GM18517 (cell line): ENCODE results near the gene COMMD7.
A peak's percentile ranks its signal among the peaks of the same experiment; 100 is the strongest.

Experiments
- ATAC-seq: cut with Tn5 transposase; IDR thresholded peaks from one replicate; pipeline ENCODE4 v1.9.1; 2021; ENCODE audit warnings: mild to moderate bottlenecking, moderate library complexity; ENCODE audit not compliant: unreplicated experiment

The COMMD7 gene

DNA sequence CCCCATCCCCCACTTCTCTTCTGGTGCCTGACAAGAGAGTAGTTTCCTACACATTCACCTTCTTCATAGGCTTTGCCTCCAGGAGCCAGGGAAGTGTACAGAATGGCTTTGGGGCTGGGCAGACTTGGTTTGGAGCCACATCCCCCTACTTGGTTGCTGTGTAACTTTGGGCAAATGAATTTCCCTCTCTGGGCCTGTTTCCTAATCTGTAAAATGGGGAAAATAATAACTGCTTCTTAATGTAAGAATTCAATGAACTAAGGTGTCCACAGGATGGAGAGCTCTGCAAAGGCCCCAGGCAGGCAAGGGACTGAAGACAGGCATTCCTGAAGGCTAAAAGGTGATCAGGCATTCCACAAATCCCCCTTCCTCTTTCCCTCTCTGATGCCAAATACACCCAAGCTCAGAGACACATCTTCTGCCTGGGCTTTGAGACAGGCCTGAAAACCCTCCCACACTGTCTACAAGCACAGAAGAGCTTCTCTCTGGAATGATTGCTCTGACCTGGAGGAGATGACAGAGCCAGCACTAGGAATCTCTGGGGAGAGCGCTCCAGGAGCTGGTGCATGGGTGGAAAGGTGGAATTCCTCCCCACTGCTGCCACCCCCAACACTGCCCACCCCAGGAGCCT is 62.6 kb downstream of the COMMD7 start:
- ATAC-seq = no peak

- ATAC-seq = no peak
Observed at GRCh38 chr20:32678948-32679347, 64.3 kb downstream of the COMMD7 start.

DNA sequence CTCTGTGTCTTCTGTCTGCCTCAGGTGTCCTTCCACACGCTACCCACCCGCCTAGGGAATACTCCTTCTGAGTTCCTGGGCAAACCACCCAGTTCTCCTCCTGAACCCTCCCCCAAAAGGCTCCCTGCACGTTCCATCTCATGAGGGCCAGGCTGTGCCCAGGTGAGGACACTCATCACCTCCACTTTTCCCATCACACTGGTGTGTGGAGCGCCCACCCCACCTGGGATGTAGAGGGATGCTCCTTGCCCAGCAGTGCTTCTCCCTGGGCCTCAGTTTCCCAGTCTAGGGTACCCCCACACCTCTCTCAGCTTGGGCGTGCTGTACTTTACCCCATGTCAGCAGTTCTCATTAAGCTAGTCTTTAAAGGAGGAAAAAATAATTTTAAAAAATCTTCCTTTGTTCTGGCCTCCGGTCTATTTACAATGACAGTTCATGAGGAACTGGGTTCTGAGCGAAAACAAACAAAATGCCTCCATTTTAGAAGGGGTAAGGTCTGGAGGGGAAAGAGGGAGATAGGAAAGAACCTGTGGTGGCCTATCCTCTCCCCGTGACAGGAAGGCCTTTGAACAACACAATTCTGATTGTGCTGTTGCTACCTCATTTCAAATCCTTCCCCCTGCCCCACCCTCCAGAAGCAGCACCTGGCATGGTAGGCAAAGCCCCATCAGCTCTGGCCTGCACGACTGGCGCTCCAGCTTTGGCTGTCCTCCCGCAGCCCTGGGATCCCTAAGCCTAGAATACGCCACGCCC is 67.9 kb downstream of the COMMD7 start:
- ATAC-seq = no peak

DNA sequence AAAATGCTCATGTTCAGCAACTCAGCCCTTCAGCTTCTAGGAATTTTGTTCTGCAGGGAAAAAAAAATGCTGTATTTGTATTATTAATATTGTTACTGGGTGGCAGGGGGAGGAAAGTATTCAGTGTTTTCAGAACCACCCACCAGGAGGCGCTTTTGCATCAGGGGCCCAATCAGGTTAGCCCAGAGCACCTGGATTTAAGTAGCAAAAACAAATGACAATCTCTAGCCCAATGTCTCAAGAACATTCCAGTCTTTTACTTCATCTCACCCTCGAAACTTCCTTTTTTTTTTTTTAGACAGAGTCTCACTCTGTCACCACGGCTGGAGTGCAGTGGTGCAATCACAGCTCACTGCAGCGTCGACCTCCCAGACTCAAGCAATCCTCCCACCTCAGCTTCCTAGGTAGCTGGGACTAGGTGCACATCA is 68.9 kb downstream of the COMMD7 start:
- ATAC-seq = no peak

DNA sequence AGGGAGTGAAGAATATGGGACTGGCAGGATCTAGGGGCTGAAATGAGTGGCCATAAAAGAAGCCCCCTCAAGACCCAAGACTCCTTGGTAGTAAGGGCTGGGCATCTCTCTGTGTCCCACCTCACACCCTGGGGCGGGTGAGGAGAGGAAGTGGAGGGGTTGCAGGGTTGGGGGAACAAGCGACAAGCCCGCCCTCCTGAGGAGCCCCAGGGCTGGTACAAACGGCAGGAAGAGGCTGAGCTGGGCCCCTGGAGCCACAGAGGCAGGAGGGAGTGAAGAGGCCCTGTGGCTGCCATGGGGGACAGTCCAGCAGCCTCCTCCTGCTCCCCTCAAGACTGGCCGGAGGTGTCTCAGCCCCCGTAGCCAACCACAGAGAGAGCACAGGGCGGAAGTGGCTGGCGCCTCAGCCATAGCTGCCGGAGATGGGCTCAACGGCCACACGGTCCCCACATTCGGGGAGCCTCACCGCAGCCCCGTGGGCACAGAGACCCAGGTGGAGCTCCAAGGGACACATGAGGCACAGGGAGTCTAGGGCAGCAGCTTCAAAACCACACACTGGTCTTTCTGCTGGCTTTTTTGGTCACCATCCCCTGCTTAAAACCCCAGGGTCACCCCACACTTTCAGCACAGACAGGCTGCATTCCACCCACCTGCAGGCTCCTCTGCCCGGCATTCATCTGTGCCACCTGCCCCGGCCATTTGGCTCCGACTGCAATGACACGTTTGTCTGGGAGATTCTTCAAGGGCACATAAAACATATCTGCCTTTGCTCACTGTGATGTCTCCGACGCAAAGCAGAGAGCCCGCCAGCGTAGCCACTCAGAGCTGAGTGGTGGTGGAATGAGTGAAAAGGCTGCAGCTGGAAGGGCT is 70.0 kb downstream of the COMMD7 start:
- ATAC-seq = no peak

DNA sequence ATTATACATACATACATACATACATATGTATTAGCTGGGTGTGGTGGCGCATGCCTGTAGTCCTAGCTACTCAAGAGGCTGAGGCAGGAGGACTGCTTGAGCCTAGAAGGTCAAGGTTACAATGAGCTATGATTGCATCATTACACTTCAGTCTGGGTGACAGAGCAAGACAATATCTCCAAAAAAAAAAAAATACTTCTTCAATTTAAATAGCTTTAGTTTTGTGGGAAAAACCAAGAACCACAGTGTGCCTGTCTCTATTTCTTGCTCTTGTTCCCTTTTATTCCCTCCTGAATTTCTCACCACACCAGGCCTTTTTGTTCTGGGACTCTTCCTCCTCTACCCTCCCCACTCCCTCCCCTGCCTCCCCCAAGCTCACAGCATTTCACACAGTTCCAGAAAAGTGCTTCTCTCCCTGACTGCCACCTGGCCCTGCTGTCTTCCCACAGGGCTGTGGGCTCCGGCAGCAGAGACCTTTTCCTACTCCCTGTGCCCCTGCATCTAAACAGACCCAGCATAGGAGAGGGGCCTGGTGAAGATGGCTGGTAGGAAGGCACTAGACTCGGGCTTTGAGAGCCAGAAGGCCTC is 70.8 kb downstream of the COMMD7 start:
- no peak for ATAC-seq

DNA sequence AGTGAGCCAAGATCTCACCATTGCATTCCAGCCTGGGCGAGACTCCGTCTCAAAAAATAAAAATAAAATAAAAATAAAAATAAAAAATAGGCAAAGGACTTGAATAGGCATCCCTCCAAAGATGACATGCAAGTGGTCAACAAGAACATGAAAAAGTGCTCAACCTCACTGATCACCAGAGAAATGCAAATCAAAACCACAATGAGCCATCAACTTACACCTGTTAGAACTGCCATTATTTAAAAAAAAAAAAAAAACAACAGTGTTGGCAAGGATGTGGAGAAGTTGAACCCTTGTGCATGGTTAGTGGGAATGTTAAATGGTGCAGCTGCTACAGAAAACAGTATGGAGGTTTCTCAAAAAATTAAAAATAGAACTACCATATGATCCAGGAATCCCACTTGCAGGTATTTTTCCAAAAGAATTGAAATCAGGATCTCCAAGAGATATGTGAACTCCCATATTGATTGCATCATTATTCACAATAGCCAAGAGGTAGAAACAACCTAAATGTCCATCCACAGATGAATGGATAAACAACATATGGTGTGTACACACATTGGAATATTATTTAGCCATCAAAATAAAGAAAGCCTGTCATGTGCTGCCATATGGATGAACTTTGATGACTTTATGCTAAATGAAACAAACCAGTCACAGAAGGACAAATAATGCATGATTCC is 72.4 kb downstream of the COMMD7 start:
- peak; percentile 79 for ATAC-seq

DNA sequence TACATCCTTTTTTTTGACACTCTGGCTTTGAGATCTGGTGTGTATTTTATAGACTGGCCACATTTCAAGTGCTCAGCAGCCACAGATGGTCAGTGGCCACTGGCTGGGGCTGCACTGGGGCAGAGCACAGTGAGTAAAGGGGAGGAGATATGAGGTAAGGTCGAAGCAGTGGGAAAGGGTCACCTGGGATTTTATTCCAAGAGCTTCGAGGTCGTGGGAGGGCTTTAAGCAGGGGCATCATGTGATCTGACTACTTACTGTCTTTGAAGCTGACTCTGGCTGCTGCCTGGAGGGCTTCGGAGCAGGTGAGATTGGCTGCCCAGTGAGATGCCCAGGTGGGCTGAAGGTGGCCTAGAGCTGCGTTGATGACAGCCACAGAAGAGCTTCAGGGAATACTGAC is 76.2 kb downstream of the COMMD7 start:
- ATAC-seq = no peak

DNA sequence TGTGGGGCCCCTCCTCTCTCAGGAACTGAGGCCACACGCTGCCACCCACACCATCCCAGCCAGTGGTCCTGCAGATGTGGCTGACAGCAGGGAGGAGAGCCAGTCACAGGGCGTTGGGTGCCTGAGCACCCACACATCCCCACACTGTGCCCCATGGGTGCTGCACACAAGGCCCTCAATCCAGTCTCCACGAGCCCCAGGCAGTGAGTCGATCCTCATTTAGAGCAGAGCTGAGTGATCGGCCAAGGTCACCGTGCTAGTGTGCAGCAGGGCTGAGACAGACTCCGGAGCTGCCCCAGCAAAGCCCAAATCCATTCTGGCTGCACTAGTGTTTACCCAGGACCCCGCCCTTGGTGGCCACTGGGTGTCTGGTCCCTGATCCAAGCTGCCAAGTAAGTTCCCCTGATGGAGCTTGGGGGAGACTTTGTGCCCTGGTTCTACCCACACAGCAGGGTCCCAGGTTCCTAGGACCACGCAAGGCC is 78.5 kb downstream of the COMMD7 start:
- no peak for ATAC-seq

DNA sequence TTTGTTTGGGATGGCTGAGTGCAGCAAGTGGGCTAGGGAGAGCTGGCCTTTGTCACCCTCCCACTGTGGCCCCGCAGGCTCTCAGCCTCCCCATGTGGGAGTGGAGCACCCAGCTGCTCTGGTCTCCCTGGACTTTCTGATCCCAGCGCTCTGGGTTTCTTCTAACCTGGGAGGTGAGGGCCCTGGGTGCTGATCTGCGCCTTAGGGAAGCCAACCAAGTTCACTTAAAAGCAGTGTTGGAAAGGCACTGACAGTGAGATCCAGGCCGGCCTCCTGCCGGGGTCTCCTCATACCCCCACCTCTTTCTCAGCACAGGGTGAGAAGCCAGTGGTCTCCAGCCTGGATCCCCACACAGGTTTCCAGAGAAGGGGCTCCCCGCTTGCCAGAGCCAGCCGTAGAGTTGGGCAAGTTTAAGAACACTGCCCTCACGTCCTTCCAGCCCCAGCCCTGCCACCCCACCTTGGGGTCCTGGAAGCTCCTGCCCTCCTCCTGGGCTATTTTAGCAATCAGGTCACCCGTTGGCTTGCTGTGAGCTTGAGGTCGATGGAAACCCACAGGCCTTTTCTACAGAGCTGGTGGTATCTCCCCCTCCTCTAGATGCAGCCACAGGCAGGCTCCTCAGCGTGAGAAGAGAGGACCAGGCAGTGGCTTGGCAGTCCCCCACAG is 79.1 kb downstream of the COMMD7 start:
- no peak for ATAC-seq

DNA sequence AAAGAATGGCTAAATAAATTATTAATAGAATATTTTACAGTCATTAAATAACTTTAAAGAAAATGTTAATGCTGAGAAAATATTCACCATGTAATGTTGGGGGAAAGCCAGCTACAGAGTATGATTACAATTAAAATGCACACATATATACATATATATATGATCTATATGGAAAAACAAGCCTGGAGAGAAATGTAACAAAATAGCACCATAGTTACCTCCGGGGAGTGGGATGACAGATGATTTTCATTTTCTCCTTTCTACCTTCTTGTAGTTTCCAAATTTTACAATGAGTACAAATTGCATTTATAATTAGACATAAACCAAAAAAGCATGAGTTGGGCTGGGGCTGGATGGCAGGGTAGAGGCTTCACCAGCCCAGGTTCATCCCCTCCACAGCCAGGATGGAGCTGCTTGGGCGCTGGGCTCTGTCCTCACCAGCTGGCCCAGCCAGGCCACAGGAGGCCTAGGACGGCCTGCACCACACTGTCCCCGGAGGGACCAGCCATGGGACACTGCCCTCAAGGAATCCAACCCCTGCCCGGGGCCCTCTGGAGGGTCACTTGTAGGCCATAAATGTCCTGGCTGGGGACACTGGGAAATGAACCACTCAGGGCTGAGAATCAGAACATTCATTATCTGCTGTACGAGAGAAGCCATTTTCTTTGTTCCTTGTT is 79.8 kb downstream of the COMMD7 start:
- no peak for ATAC-seq

DNA sequence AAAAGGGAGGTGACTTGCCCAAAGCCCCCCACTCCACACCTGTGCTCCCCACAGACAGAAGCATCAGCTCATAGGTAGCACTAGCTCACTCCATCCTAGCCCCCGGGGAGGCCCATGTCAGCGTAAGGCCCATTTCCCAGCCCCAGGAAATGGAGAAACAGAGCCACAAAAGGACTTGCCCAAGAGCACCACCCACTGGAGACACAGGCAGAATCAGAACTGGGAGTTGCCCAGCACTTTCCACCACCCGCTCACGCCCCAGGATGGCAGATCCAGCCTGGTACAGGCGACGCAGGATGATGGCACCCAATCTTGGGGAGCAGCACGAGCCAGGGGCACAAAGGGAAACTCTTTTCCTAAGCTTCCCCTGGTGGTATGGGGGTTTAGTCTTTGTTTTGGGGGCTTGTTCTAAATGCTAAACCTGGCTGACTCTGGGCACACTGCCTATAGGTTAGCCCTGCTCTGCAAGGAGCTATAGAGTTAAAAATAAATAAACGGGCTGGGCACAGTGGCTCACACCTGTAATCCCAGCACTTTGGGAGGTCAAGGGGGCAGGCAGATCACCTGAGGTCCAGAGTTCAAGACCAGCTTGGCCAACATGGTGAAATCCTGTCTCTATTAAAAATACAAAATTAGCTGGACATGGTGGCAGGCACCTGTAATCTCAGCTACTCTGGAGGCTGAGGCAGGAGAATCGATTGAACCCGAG is 81.3 kb downstream of the COMMD7 start:
- ATAC-seq = no peak

DNA sequence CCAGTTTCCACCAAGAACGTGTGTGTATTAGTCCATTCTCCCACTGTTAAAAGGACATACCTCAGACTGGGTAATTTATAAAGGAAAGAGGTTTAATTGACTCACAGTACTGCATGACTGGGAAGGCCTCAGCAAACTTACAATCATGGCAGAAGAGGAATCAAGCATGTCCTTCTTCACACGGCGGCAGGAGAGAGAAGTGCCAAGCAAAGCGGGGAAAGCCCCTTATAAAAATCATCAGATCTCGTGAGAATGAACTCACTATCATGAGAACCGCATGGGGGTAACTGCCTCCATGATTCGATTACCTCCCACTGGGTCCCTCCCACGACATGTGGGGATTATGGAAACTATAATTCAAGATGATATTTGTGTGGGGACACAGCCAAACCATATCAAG is 82.6 kb downstream of the COMMD7 start:
- no peak for ATAC-seq

DNA sequence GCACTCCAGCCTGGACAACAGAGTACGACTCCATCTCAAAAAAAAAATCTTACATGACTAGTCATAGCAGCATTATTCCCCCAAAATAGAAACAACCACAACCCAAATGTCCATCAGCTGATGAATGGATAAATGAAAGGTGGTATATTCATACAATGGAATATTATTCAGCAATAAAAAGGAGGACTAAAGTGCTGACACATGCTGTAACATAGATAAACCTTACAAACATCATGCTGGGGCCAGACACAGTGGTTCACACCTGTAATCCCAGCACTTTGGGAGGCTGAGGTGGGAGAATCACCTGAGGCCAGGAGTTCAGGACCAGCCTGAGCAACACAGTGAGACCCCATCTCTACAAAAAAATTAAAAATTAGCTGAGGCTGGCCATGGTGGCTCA is 86.4 kb downstream of the COMMD7 start:
- no peak for ATAC-seq

GRCh38 chr20:32655903-32656512 is 87.3 kb downstream of the COMMD7 start:
- no peak for ATAC-seq

- no peak for ATAC-seq
Observed at GRCh38 chr20:32652739-32653526, 90.3 kb downstream of the COMMD7 start.
